HepG2 (cell line): ENCODE data around the gene CGREF1. TPM values are rescaled to one million over a fixed set of nuclear protein-coding genes. Genes with fewer than 3 reads are reported as not detected.

Source experiments
- CCAR2 ChIP-seq: fragments of 200-400 bp; formaldehyde crosslinking; optimal IDR thresholded peaks from 2 replicates; pipeline ENCODE3; 2018; ENCODE audit warnings: low read depth, mild to moderate bottlenecking, low read length, moderate library complexity
- ESRRA ChIP-seq: sonication (generic); formaldehyde crosslinking; IDR thresholded peaks from 2 replicates; pipeline ENCODE4 v1.5.1; 2020; ENCODE audit warnings: mild to moderate bottlenecking, low read depth, missing genetic modification reagents
- GATAD1 ChIP-seq: IDR thresholded peaks from 2 replicates; pipeline ENCODE4 v1.6.1; 2016; ENCODE audit warnings: missing genetic modification reagents, missing compliant biosample characterization
- HCFC1 ChIP-seq: fragments of 150-350 bp; IDR thresholded peaks from 2 replicates; pipeline ENCODE4 v1.6.1; 2014; ENCODE audit warnings: low read depth, low read length
- HNF4G ChIP-seq, 2 experiments: sonication (generic) in 1 of 2; formaldehyde crosslinking in 1 of 2; IDR thresholded peaks; 2 replicates each; pipeline versions ENCODE4 v1.4.0 to v1.6.1; 2011 to 2020; ENCODE audit warnings: borderline replicate concordance in 2 of 2, low read depth in 2 of 2, mild to moderate bottlenecking in 2 of 2, low read length in 1 of 2, missing genetic modification reagents in 1 of 2, moderate library complexity in 1 of 2
- HNRNPUL1 ChIP-seq: fragments of 200-400 bp; formaldehyde crosslinking; IDR thresholded peaks from 2 replicates; pipeline ENCODE4 v1.6.1; 2017; ENCODE audit warnings: low read depth, mild to moderate bottlenecking, low read length, moderate library complexity
- KLF16 ChIP-seq, 2 experiments: sonication (generic) in 1 of 2; formaldehyde crosslinking in 1 of 2; IDR thresholded peaks; 2 replicates each; pipeline versions ENCODE4 v1.6.1 to v1.8.0; 2016 to 2023; ENCODE audit warnings: missing genetic modification reagents in 2 of 2, missing compliant biosample characterization in 1 of 2
- SKI ChIP-seq: fragments of 450-650 bp; IDR thresholded peaks from one replicate; pipeline ENCODE4 v1.6.1; 2018; ENCODE audit warnings: mild to moderate bottlenecking; ENCODE audit not compliant: partially characterized antibody
- STAT5B ChIP-seq: sonication (generic); formaldehyde crosslinking; IDR thresholded peaks from 2 replicates; pipeline ENCODE4 v1.4.0; 2020; ENCODE audit warnings: missing genetic modification reagents
- TERF1 ChIP-seq: sonication (generic); formaldehyde crosslinking; IDR thresholded peaks from 2 replicates; pipeline ENCODE4 v1.8.0; 2022; ENCODE audit warnings: mild to moderate bottlenecking, missing genetic modification reagents, moderate library complexity
- ZFP36L1 ChIP-seq: sonication (generic); formaldehyde crosslinking; IDR thresholded peaks from 2 replicates; pipeline ENCODE4 v1.8.0; 2022; ENCODE audit warnings: mild to moderate bottlenecking, missing genetic modification reagents, moderate library complexity
- ZNF136 ChIP-seq: sonication (generic); formaldehyde crosslinking; IDR thresholded peaks from 2 replicates; pipeline ENCODE4 v1.8.1; 2022; ENCODE audit warnings: low read depth, mild to moderate bottlenecking, moderate library complexity, missing genetic modification reagents
- ZNF503 ChIP-seq: sonication (generic); formaldehyde crosslinking; IDR thresholded peaks from 2 replicates; pipeline ENCODE4 v1.4.0; 2020; ENCODE audit warnings: missing genetic modification reagents
- ZNF577 ChIP-seq: sonication (generic); formaldehyde crosslinking; IDR thresholded peaks from 2 replicates; pipeline ENCODE4 v1.4.0; 2020; ENCODE audit warnings: mild to moderate bottlenecking, low read depth, missing genetic modification reagents, borderline replicate concordance
- ZNF589 ChIP-seq: sonication (generic); formaldehyde crosslinking; conservative IDR thresholded peaks from 2 replicates; pipeline ENCODE4 v1.8.0; 2022; ENCODE audit warnings: mild to moderate bottlenecking, moderate library complexity, missing genetic modification reagents
- ZNF614 ChIP-seq: IDR thresholded peaks from 2 replicates; pipeline ENCODE4 v1.6.1; 2018; ENCODE audit warnings: missing biosample characterization, missing genetic modification reagents, inconsistent platforms, borderline replicate concordance
- ZNF724P ChIP-seq: sonication (generic); formaldehyde crosslinking; IDR thresholded peaks from 2 replicates; pipeline ENCODE4 v1.8.0; 2022; ENCODE audit warnings: missing genetic modification reagents, borderline replicate concordance
- ZNF75D ChIP-seq: sonication (generic); formaldehyde crosslinking; IDR thresholded peaks from 2 replicates; pipeline ENCODE4 v1.8.1; 2023; ENCODE audit warnings: missing genetic modification reagents, mild to moderate bottlenecking, borderline replicate concordance
- ZNF768 ChIP-seq: sonication (generic); formaldehyde crosslinking; IDR thresholded peaks from 2 replicates; pipeline ENCODE4 v1.4.0; 2020; ENCODE audit warnings: missing genetic modification reagents
- ZSCAN30 ChIP-seq: sonication (generic); formaldehyde crosslinking; IDR thresholded peaks from 2 replicates; pipeline ENCODE4 v1.5.0; 2020; ENCODE audit warnings: mild to moderate bottlenecking, missing genetic modification reagents
- polyA plus RNA-seq, 8 experiments: library from polyadenylated mRNA; depleted of rRNA in 3 of 8; stranded (reverse) in 7 of 8; unstranded in 1 of 8; fragments of >200 nt; fragmentation: Illumina TruSeq in 4 of 8; extraction: Trizol in 4 of 8; gene quantifications; 2 replicates each; pipeline versions ENCODE4 v1.2.1 to v1.2.3, GENCODE V29; 2011 to 2016; ENCODE audit warnings: low read depth in 4 of 8, missing spikeins in 1 of 8, mixed read lengths in 1 of 8; ENCODE audit not compliant: insufficient read depth in 1 of 8
- total RNA-seq, 5 experiments: library from RNA; depleted of rRNA; stranded (reverse); fragments of >200 nt; fragmentation: Illumina TruSeq; extraction: Trizol; gene quantifications; 2 replicates each; pipeline ENCODE4 v1.2.3, GENCODE V29; 2016; ENCODE audit warnings: low read depth in 1 of 5
- TF ChIP-seq, protein P1 (sequence below): IDR thresholded peaks from 2 replicates; pipeline ENCODE4 v1.6.1; 2012; ENCODE audit warnings: low read length, improper control_type of control experiment

CGREF1 gene
- total and polyA plus RNA-seq, 2 of the 13 experiments (the other 11 are each of a cell fraction or from before 2014, with no cell fraction given) = 13.9 to 23.4 TPM

DNA sequence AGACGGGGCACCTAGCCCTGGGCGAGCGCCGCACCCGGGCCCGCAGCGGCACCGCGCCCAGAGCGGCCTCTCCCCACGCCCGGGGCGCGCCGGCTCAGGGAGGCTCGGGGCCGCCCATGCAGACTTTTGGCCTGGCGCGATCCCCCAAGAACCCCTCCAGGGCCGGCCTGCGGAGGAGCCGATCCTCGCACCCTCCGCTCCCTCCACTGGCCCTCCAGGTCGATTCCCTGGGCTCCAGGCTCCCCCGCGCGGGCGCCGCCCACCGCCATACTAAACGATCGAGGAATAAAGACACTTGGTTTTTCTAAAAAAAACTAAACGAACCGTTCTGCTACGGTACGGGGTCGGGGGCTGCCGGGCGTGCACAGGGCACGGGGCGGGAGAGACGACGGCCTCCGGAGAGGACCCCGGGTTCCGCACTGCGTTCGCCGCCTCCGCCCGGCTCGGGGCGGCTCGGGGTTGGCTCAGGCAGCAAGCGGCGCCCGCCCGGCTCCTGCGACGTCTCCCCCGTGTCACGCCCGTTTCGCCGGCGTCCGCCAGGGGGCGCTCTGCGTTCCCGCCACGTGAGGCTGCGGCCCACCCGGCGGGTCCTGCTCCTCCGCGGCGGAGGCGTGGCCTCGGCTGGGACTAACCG lies 32.7 kb downstream of the CGREF1 start (continued):
- no peak for TF ChIP-seq ZSCAN30
- TF ChIP-seq ESRRA (CRISPR knock-in tag) = 0 out of 2 replicates have a peak, but pooled peaks have one; percentile 23
- TF ChIP-seq ZNF614 (CRISPR knock-in tag) = peak; percentile 88
- TF ChIP-seq ZNF724P (CRISPR knock-in tag) = 0 out of 2 replicates have a peak, but pooled peaks have one; percentile 23
- 0 out of 2 replicates have a peak, but pooled peaks have one; percentile 50 for TF ChIP-seq ZNF577 (CRISPR knock-in tag)
- peak in 1 of 2 experiments; percentile 96; a peak in 2 of 4 replicates for TF ChIP-seq KLF16 (CRISPR knock-in tag; IDR thresholded peaks at IDR 0.05)
- no peak for TF ChIP-seq ZNF75D
- TF ChIP-seq GATAD1 = peak; percentile 75
- no peak; the same call in none of the 2 replicates for TF ChIP-seq ZFP36L1
- TF ChIP-seq, protein P1, sequence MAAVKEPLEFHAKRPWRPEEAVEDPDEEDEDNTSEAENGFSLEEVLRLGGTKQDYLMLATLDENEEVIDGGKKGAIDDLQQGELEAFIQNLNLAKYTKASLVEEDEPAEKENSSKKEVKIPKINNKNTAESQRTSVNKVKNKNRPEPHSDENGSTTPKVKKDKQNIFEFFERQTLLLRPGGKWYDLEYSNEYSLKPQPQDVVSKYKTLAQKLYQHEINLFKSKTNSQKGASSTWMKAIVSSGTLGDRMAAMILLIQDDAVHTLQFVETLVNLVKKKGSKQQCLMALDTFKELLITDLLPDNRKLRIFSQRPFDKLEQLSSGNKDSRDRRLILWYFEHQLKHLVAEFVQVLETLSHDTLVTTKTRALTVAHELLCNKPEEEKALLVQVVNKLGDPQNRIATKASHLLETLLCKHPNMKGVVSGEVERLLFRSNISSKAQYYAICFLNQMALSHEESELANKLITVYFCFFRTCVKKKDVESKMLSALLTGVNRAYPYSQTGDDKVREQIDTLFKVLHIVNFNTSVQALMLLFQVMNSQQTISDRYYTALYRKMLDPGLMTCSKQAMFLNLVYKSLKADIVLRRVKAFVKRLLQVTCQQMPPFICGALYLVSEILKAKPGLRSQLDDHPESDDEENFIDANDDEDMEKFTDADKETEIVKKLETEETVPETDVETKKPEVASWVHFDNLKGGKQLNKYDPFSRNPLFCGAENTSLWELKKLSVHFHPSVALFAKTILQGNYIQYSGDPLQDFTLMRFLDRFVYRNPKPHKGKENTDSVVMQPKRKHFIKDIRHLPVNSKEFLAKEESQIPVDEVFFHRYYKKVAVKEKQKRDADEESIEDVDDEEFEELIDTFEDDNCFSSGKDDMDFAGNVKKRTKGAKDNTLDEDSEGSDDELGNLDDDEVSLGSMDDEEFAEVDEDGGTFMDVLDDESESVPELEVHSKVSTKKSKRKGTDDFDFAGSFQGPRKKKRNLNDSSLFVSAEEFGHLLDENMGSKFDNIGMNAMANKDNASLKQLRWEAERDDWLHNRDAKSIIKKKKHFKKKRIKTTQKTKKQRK = no peak
- no peak for TF ChIP-seq HCFC1
- TF ChIP-seq TERF1 (CRISPR knock-in tag) = no peak
- peak; percentile 50; the same call in 1 of the 2 replicates for TF ChIP-seq ZNF503 (CRISPR knock-in tag)
- TF ChIP-seq HNRNPUL1 = no peak
- TF ChIP-seq STAT5B (CRISPR knock-in tag) = peak; percentile 58
- TF ChIP-seq CCAR2 = no peak
- TF ChIP-seq ZNF589 (CRISPR knock-in tag) = peak; percentile 88
- peak; percentile 84 for TF ChIP-seq SKI
- TF ChIP-seq HNF4G (IDR thresholded peaks at IDR 0.05; ENCODE audit: borderline replicate concordance, low read depth, low read length) = peak; percentile 34; the same call in 1 of the 2 replicates
- TF ChIP-seq HNF4G (CRISPR knock-in tag; IDR thresholded peaks at IDR 0.05; ENCODE audit: borderline replicate concordance, low read depth) = no peak
- TF ChIP-seq ZNF136 (CRISPR knock-in tag) = no peak
- peak; percentile 69 for TF ChIP-seq ZNF768
